SK-N-SH treated with all-trans-retinoic acid at 6 μM for 48 hours (cell line): Measurements from ENCODE around the gene ZNF202.

Experiments used
- ARNTL ChIP-seq: fragments of 450-650 bp; formaldehyde crosslinking; IDR thresholded peaks from 2 replicates; pipeline ENCODE4 v1.5.0; 2020; ENCODE audit warnings: low read depth, mild to moderate bottlenecking, moderate library complexity, borderline replicate concordance
- CSDC2 ChIP-seq: fragments of 250-450 bp; sonication (Bioruptor Pico); IDR thresholded peaks from 2 replicates; pipeline ENCODE4 v1.5.0; 2020; ENCODE audit warnings: mild to moderate bottlenecking, moderate library complexity
- CSRNP3 ChIP-seq: fragments of 250-450 bp; sonication (Bioruptor Pico); IDR thresholded peaks from 2 replicates; pipeline ENCODE4 v1.5.1; 2021; ENCODE audit warnings: mild to moderate bottlenecking, moderate library complexity
- ESRRG ChIP-seq: fragments of 250-450 bp; sonication (Bioruptor Pico); IDR thresholded peaks from 2 replicates; pipeline ENCODE4 v1.6.1; 2021; ENCODE audit warnings: mild to moderate bottlenecking
- ISL1 ChIP-seq: fragments of 250-450 bp; sonication (Bioruptor Pico); IDR thresholded peaks from 2 replicates; pipeline ENCODE4 v2.1.2; 2022; ENCODE audit warnings: mild to moderate bottlenecking, moderate library complexity
- OSR1 ChIP-seq: fragments of 250-450 bp; sonication (Bioruptor Pico); IDR thresholded peaks from 2 replicates; pipeline ENCODE4 v1.8.0; 2022; ENCODE audit warnings: moderate library complexity, mild to moderate bottlenecking, inconsistent platforms
- PATZ1 ChIP-seq: fragments of 250-450 bp; sonication (Bioruptor Pico); IDR thresholded peaks from 2 replicates; pipeline ENCODE4 v1.8.0; 2020; ENCODE audit warnings: mild to moderate bottlenecking, moderate library complexity, borderline replicate concordance
- POU6F1 ChIP-seq: fragments of 250-450 bp; sonication (Bioruptor Pico); IDR thresholded peaks from 2 replicates; pipeline ENCODE4 v1.8.0; 2021; ENCODE audit warnings: low read depth, mild to moderate bottlenecking, moderate library complexity, borderline replicate concordance
- RARB ChIP-seq: fragments of 250-450 bp; sonication (Bioruptor Pico); IDR thresholded peaks from 2 replicates; pipeline ENCODE4 v1.8.0; 2021; ENCODE audit warnings: mild to moderate bottlenecking, moderate library complexity
- TCF4 ChIP-seq: fragments of 250-450 bp; sonication (Bioruptor Pico); IDR thresholded peaks from 2 replicates; pipeline ENCODE4 v1.8.0; 2021; ENCODE audit warnings: mild to moderate bottlenecking, moderate library complexity, borderline replicate concordance
- ZC3H10 ChIP-seq: fragments of 250-450 bp; sonication (Bioruptor Pico); IDR thresholded peaks from 2 replicates; pipeline ENCODE4 v1.5.1; 2021; ENCODE audit warnings: mild to moderate bottlenecking, moderate library complexity
- ZNF565 ChIP-seq: fragments of 450-650 bp; formaldehyde crosslinking; conservative IDR thresholded peaks from 2 replicates; pipeline ENCODE4 v1.5.0; 2020; ENCODE audit warnings: low read depth, mild to moderate bottlenecking, moderate library complexity
- ZNF70 ChIP-seq: fragments of 450-650 bp; formaldehyde crosslinking; IDR thresholded peaks from 2 replicates; pipeline ENCODE4 v1.5.0; 2020; ENCODE audit warnings: mild to moderate bottlenecking, moderate library complexity

- no peak for TF ChIP-seq ARNTL (CRISPR knock-in tag)
- no peak for TF ChIP-seq ESRRG (CRISPR knock-in tag)
- no peak for TF ChIP-seq POU6F1 (CRISPR knock-in tag)
- TF ChIP-seq CSRNP3, result no peak
- TF ChIP-seq TCF4 (CRISPR knock-in tag), result no peak
- no peak for TF ChIP-seq RARB (CRISPR knock-in tag)
- no peak for TF ChIP-seq OSR1 (CRISPR knock-in tag)
- no peak for TF ChIP-seq CSDC2 (CRISPR knock-in tag)
- TF ChIP-seq ZC3H10 (CRISPR knock-in tag), result no peak
- no peak for TF ChIP-seq ZNF565 (CRISPR knock-in tag)
- TF ChIP-seq ISL1 (CRISPR knock-in tag), result no peak
- no peak for TF ChIP-seq PATZ1 (CRISPR knock-in tag)
- TF ChIP-seq ZNF70, result no peak
These were observed 11.7 kb upstream of the ZNF202 start for GRCh38 chr11:123753110-123753509.
